ENCODE measurements around the gene TBX15.
"Not testable (repeated sequence)": the region's sequence is repeated elsewhere in the genome, so short reads cannot be mapped to it uniquely, and the experiment has no call there.

TBX15 gene

DNA sequence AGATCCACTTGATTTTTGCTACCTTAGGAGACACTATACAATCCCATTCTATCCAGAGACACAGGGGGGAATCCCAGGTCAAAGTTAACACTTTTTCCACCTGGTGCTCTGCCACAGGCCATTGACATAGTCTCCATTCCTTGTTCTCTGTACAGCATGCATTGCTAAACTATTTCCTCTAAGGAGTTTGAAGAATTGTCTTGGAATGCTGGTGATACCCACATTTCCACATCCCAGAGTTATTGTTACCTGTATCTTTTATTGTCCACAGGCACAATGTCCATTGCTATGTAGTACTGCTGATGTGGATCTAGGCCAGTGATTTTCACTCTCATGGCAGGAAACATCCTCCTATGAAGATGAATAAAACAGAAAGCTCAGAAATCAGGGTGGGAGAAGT is 61.9 kb downstream of the TBX15 start:
- DNase-seq (ENCODE audit: low read depth): no peak

DNA sequence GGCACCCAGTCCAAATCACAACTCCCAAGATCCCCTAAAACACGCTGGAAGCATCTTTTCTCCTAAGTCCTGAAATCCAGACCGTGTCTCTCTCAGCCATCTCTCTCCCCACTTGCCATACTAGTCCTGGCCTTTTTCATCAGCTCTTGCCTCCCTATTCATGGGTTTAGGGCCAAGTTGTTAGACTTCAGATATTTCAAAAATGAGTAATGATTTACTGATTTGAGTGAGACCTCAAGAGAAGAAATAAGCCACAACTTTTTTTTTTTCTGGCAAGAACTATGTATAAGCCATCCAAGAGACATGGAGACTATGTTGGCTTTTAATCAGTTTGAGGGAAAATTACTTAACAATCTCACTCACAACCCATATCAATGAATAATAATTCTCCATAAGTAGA is 62.5 kb downstream of the TBX15 start:
- DNase-seq (ENCODE audit: low read depth): no peak

DNA sequence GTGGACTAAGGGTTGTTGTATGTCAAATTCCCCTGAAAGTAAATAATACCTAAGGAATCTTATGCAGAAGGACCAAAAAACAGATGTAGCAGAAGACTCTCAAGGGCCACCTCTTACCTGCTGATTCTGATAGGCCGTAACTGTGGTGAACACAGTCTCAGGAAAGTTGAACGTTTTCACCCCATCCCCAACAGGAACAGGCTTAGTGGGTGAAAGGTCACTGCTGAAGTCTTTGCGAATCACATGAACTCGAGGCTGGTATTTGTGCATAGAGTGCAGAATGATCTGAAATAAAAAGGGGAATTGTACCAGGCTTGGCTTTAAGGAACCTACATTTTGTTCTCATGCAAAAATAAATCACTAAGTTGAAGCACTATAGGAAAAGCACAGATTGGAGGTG is 64.8 kb downstream of the TBX15 start:
- DNase-seq (ENCODE audit: low read depth): no peak

DNA sequence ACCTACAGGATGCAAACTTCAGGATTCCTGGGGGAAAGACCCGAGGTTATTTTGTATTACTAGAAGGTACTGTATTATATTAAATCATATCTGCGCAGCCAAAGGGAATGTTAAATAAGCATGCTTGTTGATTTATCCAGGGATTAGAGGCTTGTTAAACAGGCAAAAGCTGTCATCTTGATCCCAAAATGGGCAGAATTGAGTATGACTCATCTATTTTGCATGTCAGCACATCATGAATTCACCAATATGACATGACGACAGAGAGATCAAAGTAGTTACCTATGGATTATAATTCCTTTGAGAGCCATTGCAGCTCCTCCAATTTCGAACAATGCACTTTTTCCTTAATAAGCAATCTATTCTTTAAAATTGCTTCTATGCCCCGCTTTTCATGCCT is 66.1 kb downstream of the TBX15 start:
- DNase-seq (ENCODE audit: low read depth): no peak

- DNase-seq (ENCODE audit: low read depth): no peak
Measured at GRCh38 chr1:118920124-118920717, 67.9 kb downstream of the TBX15 start.

DNA sequence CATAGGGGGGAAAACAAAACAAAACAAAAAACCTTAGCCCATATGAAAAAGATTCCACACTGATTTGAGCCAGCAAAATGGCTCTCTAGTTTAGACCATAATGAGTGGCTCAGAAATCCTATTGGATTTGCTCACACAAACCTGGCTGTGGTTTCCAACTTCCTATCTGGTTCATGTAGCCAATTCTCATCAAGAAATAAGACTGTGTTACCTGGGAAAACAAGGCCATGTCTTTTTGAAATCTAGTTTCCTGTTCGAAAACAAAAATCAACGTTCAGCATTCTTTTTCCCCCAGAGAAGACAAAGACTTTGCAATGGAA is 69.2 kb downstream of the TBX15 start:
- no peak for DNase-seq (ENCODE audit: low read depth)

- no peak for DNase-seq (ENCODE audit: low read depth)
Measured at GRCh38 chr1:118918230-118918939, 69.8 kb downstream of the TBX15 start.

DNA sequence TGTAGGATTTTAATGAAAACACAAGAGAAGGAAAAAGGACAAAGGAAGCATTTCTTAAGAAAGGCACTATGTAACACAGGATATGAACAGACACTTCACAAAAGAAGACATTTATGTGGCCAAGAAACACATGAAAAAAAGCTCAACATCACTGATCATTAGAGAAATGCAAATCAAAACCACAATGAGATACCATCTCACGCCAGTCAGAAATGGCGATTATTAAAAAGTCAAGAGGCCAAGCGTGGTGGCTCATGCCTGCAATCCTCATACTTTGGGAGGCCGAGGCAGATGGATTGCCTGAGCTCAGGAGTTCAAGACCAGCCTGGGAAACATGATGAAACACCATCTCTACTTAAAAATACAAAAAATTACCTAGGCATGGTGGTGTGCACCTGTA is 71.8 kb downstream of the TBX15 start:
- DNase-seq (ENCODE audit: low read depth): not testable (repeated sequence)

GRCh38 chr1:118914379-118915161 is 73.6 kb downstream of the TBX15 start:
- DNase-seq (ENCODE audit: low read depth): no peak

DNA sequence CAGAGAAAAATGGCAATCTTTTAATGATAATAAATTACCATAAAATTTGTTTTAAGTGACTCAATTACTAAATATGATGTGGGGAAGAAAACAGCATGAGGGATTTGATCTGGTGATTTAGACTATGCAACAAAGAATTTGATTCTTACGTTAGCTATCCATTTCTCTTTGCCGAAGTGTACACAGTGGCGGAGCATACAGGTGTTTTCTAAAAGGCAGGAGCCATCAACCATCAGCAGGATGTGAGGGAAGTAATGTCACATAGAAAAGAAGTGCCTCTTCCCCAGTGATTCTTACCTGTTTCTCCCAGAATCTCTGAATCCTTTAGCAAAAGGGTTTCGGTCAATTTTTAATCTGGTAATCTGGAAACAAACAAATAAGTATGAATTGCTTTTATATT is 74.3 kb downstream of the TBX15 start:
- no peak for DNase-seq (ENCODE audit: low read depth)

DNA sequence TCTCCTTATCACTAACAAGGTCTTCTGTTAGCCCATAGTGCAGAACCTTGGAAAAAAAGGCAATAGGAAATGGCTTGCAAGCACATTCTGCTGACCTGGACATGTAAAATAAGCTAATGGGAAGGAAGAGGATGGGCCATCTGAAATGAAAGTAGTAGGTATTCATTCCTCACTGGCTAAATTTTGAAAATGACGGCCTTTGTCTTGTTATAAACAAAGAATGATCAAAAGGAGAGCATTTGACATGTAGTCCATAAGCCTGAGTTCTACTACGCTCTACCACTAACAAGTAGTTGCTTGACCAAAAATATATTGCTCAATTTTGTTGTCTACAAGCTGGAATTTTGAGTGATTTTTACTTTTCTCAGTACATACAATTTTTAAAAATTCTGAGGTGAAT is 75.6 kb downstream of the TBX15 start:
- DNase-seq (ENCODE audit: low read depth): no peak

DNA sequence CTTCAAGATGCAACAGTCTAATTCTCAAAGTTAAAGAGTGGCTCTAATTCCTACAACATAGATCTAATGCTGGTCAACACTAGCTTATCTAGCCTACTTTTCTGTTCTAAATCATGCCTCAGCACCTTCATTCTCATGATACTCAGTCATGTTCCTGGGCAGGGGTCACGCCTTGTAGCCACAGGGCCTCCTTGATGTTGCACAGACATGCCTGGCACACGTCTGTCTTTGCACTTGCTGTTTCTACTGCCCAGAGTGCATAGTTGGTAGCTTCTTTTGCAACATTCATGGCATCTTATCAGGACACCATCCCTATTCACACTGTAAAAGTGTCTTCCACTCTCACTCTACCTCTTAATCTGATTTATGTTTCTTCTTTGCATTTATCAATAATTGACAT is 76.6 kb downstream of the TBX15 start:
- DNase-seq (ENCODE audit: low read depth): no peak

DNA sequence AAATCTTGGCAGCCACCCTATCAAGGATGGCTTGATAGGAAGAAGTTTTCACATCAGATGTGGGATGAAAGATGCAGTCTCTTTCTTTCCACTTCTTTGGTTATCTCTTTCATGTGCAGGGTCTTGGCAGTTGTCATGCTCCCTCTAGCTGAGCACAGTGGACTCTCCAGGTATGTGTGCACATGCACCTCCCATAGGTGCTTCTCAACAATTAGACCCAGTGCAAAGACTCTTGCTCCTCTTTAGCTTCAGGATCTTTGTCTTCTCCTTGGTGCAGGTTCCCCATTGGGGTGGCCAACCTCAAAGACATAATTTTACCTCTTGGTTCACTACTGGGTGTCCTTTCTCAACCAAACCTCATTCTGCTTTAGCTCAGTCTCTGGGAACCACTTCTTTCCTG is 80.7 kb downstream of the TBX15 start:
- no peak for DNase-seq (ENCODE audit: low read depth)

- no peak for DNase-seq (ENCODE audit: low read depth)
Measured at GRCh38 chr1:118905671-118906070, 82.5 kb downstream of the TBX15 start.

DNA sequence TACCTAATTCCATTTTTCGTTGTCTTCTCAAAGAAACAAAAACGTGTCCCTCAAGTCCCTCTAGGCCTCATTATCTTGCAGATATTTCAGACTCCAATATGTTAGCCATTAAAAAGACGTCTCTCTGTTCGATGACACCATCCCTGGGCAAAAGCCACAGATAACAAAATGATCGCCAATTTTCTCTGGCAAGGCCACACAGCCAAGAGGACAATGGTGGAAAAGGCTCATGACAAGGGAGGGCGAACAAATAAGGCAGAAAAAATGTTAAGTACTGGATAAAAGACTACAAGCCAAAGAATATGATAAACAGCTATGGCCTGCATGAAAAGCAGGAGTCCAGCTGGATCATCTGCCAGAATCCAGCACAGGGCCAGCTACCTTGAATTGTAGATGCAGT is 82.9 kb downstream of the TBX15 start:
- no peak for DNase-seq (ENCODE audit: low read depth)

GRCh38 chr1:118902711-118903191 is 85.4 kb downstream of the TBX15 start:
- no peak for DNase-seq (ENCODE audit: low read depth)

- no peak for DNase-seq (ENCODE audit: low read depth)
Measured at GRCh38 chr1:118902299-118902698, 85.8 kb downstream of the TBX15 start.

- DNase-seq (ENCODE audit: low read depth): no peak
Measured at GRCh38 chr1:118900643-118901440, 87.3 kb downstream of the TBX15 start.

- DNase-seq (ENCODE audit: low read depth): no peak
Measured at GRCh38 chr1:118899340-118899739, 88.8 kb downstream of the TBX15 start.

DNA sequence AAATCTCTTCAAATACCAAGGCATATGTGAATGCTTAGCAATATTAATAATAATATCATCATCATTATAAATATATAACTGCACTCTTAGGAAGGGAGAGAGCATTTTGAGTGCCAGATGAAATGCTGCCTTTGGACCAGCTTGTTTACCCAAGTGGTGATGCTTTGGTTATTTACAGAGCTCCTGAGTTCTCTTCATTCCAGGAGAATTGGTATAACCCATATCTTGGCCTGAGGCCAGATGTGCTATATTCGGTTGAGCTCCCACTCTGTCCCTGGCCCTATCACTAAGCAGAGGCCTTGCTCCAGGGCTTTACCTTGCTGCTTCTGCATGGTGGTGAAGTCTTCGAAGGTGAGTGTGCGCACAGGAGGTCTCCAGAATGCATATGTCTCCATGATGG is 89.4 kb downstream of the TBX15 start:
- no peak for DNase-seq (ENCODE audit: low read depth)

DNA sequence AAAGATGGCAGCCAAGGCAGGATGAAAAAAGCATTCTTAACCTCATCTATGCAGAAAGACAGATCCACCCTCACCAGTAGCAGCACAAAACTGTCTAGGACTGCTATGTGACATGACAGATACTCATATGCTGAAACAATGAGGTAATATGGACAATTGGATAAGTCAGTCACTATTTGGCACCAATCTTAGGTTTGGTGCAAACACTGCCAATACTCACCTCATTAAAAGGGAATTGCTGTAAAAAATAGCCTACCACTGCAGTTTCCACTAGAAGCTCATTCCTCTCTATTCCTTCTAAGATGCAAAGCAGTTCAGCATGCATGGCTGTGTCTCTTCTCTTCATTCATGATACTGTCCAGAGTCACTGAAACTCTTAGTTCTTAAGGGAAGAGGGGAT is 91.7 kb downstream of the TBX15 start:
- DNase-seq (ENCODE audit: low read depth): no peak

DNA sequence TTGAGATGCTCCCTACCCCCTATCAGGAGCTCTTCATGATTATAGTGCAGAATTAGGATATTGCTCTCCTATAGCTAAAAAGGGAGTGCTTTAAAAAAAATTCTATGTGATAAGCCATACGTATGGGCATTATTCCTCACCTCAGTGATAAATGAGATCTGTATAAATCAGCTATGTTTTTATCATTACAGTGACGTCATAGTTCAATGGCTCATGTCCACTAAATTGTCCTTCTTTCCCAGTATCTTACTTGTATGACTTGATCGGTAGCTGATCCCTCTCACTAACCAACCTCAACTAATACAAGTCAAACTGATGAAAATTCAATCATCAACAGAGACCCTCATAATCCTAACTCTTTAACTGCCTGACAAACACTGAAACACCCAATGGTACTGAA is 93.3 kb downstream of the TBX15 start:
- no peak for DNase-seq (ENCODE audit: low read depth)
